Inflammatory macrophage treated with lipopolysaccharide for 4 hours (primary cell): ENCODE results near the gene DNAI1.

Source experiments
- DNase-seq: peaks from one replicate; pipeline ENCODE4 v3.0.0-alpha.2; 2020

DNAI1 gene

GRCh38 chr9:34560599-34561214, 102.1 kb downstream of the DNAI1 start:
- no peak for DNase-seq

- DNase-seq = peak; percentile 35
Measured at GRCh38 chr9:34562135-34562745, 103.6 kb downstream of the DNAI1 start.

GRCh38 chr9:34563262-34563661, 104.7 kb downstream of the DNAI1 start:
- no peak for DNase-seq

- DNase-seq = no peak
Measured at GRCh38 chr9:34564617-34565016, 106.0 kb downstream of the DNAI1 start.

- DNase-seq = no peak
Measured at GRCh38 chr9:34565856-34566255, 107.3 kb downstream of the DNAI1 start.

- no peak for DNase-seq
Measured at GRCh38 chr9:34566322-34566721, 107.7 kb downstream of the DNAI1 start.

- DNase-seq = no peak
Measured at GRCh38 chr9:34566972-34567371, 108.4 kb downstream of the DNAI1 start.

GRCh38 chr9:34568133-34568532, 109.5 kb downstream of the DNAI1 start:
- no peak for DNase-seq

- no peak for DNase-seq
Measured at GRCh38 chr9:34568774-34569173, 110.2 kb downstream of the DNAI1 start.

- DNase-seq = no peak
Measured at GRCh38 chr9:34570376-34570775, 111.8 kb downstream of the DNAI1 start.
